GM19328 (cell line): Measurements from ENCODE around the gene GPR39.

Source experiments
- ATAC-seq: cut with Tn5 transposase; IDR thresholded peaks from one replicate; pipeline ENCODE4 v1.9.1; 2021; ENCODE audit warnings: mild to moderate bottlenecking, moderate library complexity; ENCODE audit not compliant: unreplicated experiment

The GPR39 gene

DNA sequence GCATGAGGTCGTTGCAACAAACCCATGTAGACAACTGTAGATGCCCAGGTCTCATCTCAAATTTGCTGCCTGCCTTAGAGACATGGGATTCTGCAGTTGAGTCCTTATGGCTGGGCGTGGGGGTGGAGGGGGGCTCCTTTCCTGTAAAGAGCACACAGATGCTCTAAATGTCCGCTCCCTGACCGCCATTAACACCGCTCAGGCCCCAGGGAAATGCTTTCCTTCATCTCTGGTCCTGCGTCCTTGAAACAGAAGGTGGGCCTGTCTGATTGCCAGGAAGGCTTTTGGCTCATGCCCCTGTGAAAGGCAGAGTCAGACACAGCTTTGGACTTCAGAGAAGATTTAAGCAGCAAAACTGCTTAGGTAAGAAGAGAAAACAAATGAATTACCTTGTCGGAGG lies 25.7 kb downstream of the GPR39 start:
- ATAC-seq, result no peak

DNA sequence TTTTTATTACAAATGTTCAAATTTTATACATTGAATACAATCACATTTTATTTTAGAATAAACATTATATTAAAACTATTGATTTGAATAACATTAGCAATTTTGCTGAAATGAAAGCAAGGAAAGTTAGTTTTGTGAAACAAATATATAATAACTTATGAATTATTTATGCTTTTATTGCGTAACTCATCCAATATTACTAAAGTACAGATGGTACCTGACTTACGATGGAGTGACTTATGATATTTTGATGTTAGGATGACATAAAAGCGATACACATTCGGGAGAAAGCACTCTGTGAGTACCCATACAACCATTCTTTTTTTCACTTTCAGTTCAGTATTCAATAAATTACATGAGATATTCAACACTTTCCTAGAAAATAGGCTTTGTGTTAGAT lies 26.5 kb downstream of the GPR39 start:
- ATAC-seq, result no peak

GRCh38 chr2:132446444-132446843 lies 29.8 kb downstream of the GPR39 start:
- no peak for ATAC-seq

DNA sequence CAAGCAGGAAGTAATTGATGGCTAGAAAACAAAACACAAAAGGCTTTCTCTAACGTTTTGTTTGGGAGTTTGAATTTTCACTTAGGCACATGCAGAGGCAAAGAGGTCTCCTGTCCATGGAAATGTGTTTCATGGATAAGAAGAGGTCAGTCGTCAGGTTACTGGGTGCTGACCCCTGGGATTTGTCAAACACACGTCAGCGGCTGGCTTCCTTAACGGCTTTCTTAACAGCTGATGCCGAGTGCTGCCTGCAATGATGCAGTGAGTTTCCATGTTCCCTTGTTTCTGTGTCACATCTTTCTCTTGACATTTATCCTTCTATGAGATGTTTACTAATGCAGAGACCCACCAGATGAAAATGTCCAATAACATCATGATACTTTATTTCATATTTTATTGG lies 31.7 kb downstream of the GPR39 start:
- no peak for ATAC-seq

DNA sequence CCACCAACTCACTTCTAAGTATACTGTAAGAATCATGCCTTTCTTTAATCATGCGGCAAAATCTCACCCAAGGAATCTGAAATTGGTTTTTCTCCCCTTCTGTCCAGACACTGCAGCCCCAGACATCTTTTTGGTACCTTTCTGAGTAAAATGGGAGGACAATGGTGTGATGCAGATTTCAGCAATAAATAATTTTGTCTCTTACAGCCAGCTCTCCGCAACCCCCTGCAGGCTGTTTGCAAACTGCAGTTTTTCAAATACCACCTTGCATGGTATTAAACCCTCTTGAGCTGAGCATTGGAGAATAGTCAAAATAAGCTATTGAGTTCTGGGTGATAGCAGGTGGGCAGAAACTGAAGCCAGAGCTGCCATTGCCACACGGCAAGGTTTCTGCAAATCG lies 32.2 kb downstream of the GPR39 start:
- ATAC-seq, result no peak

GRCh38 chr2:132449868-132450267 lies 33.3 kb downstream of the GPR39 start:
- no peak for ATAC-seq

DNA sequence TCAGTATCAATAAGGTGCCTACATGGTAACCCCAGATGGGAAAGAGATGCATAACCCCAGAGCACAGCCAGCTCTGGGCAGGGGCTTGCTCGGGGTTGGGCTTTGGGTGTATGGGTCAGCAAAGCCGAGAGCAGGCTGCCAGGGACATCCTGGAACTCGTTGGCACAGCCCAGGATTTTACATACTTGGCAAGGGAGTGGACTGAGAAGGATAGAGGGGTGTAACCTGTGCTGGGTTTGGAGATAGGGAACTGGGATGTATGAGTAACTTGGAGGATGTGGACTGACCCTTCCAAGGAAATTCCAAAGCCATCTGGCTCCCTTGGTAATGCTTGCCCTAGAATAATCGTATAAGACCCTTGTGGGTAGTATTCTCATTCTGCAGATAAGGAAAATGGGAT lies 44.2 kb downstream of the GPR39 start:
- no peak for ATAC-seq

DNA sequence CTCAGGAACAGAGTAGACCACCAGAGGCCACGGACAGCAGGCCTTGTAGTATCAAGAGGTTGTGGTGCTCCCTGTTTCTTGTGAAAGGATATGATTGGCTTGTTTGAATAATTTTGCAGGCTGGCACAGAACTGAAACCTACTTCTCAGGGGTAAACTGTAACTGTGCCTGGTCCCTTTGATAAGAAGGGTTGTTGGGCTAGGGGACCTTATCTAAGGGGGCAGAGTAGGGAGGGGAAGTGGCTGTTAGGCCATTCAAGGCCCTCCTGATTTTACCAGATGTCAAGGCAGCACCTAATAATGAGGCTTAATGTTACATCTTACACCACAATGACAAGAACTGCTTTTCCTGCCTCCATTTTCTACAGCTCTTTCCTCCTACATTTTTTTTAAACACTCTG lies 45.6 kb downstream of the GPR39 start:
- ATAC-seq, result no peak

DNA sequence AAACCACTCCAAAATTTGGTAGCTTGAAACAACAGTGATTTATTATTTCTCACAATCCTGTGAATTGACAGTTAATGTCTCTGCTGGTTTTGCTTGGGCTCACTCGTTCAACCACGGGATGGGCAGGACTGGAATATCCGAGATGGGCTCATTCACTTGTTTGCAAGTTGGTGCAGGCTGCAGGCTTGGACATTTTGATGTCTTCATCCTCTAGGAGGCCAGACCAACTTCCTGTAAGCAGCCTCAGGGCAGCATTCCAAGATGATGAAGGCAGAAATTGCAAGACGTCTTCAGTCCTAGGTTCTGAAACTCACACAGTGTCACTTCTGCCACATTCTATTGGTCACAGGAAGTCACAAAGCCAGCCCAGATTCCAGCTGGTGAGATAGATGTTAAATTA lies 47.1 kb downstream of the GPR39 start:
- ATAC-seq, result no peak

DNA sequence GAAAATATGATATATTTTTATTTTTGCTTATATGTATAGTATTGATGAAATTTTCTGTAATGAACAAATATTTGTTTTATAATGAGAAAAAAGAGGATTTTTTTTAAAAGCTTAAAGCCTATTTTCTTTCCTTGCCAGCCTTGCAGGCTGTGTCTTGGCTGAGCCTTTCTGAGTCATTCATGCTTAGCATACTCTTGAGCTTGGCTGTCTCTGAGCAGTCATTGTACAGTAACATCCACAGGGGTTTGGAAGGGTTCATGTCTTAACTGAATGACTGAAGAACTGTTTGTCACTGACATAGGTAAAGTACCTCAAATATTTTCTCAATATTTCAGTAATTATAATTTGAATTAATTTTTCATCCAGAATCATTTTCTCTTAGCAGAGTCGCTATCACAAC lies 49.3 kb downstream of the GPR39 start:
- no peak for ATAC-seq

DNA sequence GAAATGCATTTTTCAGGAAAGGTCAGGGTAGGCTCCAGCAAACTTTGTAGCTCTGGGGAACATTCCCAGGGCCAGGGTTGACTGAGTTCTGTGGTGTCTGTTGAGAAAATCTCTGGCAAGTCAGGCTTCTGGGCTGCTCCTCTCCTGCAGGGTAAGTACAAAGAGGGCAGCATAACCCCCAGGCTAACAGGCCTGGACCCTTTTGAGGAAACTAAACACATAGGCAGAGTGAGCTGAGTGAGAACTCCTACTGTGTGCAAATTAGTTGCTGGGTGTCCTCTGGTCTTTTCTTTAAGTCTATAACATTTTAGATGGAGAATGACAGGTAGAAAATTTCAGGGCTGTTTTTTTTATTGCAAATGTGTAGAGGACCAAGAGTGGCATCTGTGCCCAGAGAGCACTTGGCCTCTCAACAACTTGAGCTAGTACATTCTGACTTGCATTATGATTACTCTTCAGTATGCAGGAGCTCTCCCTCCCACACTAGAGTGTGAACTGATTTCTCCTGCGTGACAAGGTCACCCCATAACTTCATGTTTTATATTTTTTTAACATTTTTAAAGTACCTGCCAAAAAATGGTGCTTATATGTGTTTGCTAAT lies 49.9 kb downstream of the GPR39 start:
- ATAC-seq, result no peak

DNA sequence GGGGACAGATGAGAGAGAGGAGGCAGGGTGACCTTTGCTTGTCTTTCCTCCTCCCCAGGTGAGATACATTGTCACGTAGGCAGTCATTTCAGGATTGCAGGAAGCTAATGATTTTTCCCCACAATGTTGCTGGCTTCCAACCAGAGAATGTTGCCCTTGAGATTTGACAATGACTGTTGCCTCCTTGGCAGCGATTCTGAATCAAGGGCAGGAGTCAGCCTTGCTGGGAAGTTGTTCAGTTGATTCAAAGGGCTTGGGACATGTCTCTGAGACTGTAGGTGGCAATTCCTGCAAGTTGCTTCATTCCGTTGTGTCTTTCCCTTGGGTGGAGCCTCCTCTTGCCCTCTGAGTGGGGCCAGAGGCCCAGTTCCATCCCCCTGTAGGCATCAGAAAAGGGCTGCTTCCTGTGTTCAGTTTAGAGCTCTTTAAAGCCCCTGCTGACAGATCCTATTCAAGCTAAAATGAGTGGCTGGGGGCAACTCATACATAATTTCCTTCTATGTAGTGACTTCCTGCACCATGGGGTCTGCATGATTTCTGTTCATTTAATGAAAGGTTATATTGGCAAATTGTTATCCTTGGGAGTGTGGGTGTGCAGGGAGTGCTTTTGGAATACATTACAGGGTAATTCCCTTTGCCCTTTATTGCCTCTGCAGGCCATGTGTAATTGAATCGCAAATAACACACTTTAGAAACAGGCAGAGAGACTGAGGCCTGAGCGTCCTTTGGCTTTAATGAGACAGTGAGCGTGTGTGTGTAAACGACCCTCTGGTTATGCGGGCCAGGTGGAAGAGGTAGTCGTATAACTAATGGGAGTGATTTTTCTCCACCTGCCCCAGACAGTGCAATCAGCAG lies 52.4 kb downstream of the GPR39 start:
- ATAC-seq, result no peak

DNA sequence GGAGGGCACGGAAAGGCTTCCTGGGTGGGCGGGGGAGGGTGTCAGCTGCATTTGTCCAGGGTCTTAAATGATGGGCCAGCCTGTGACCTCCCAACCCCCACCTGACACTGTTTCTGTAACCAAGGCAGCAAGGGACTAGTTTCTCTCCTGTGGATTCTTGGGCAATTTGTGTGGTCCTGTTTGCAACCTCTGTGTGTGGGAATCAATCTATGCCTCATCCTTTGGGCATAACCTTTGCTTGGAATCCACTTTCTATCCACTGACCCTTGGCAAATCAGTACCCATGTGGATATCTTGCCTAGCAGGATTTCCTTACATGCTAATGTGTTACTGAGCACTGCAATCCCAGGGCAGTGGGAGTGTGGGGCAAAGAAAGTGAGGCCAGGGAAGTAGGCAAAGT lies 54.1 kb downstream of the GPR39 start:
- no peak for ATAC-seq

GRCh38 chr2:132473174-132473883 lies 56.7 kb downstream of the GPR39 start:
- ATAC-seq, result no peak

DNA sequence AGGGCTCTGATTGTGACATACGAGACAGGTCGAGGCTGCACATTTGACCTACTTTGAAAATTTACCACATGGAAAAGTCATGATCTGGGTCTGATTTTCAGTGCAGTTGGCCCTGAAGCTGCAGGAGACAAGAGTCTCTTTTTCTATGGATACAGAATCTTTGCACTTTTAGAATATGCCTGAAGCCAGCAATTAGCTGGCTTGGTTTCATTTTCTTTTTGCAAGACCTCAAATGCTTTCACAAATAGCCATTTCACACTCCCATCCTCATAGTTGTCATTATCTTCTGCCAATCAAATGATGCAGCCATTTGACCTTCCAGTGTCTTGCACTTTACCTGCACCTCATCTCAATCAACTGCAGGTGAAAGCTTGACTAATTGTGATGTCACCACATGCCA lies 59.0 kb downstream of the GPR39 start:
- no peak for ATAC-seq

- no peak for ATAC-seq
Observed at GRCh38 chr2:132477436-132477835, 60.8 kb downstream of the GPR39 start.

- ATAC-seq, result no peak
Observed at GRCh38 chr2:132477962-132478361, 61.4 kb downstream of the GPR39 start.

- ATAC-seq, result no peak
Observed at GRCh38 chr2:132478461-132479105, 62.0 kb downstream of the GPR39 start.

DNA sequence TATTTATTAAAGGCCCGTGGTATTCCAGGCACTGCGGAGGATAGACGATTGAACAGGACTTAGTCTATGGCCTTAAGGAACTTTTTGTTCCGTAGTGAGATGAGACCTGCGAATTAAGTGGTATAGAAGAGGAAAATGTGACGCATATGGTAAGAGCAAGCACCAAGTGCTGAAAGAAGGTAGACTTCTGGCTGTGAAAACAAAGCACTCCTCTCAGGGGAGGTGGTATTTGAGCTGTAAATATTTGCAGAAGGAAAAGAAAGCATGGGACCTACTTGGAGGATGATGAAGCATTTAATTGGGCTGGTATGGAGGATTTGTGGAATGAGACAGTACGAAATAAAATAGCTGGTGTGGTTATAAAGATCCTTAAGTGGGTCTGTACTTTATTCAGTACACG lies 62.5 kb downstream of the GPR39 start:
- no peak for ATAC-seq

DNA sequence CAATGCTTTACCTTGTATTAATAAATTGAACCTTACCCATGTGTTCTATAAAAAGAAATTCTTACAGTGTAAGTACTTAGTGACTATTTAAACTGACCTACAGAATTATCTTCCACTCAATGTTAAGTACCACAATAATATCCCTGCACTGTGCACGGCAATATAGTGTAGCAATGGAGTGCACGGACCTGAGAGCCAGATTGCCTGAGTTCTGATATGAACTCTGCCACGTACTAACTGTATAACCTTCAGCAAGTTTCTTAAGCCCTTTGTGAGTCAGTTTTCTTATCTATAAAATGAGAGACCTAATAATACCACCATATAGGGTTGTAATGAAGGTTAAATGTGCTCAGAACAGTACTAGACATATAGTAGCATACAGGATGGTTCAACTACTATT lies 66.2 kb downstream of the GPR39 start:
- ATAC-seq, result no peak

GRCh38 chr2:132484144-132484543 lies 67.5 kb downstream of the GPR39 start:
- no peak for ATAC-seq

- ATAC-seq, result no peak
Observed at GRCh38 chr2:132488491-132488890, 71.9 kb downstream of the GPR39 start.
